ENCODE data around the gene P2RX7. TPM values are rescaled to one million over a fixed set of nuclear protein-coding genes. Genes with fewer than 3 reads are reported as not detected.

The P2RX7 gene
- total RNA-seq, 1 donor from 2014 or later = 0.07 TPM

GRCh38 chr12:121154793-121155375, 22.2 kb downstream of the P2RX7 start:
- Mint-ChIP-seq H3K4me1 (ENCODE audit: low read depth, unreplicated experiment) (no peaks in the 10 kb centered on the region), H3K27ac (ENCODE audit: unreplicated experiment) (no peak overlapping the region), H3K36me3 (ENCODE audit: low read depth, unreplicated experiment) (no peaks in the 10 kb centered on the region), H3K27me3 (ENCODE audit: low read depth, unreplicated experiment) (peaks cover 49% of the 10 kb centered on the region), H3K4me3 (ENCODE audit: unreplicated experiment) (no peak overlapping the region), H3K9me3 (ENCODE audit: unreplicated experiment) (peaks cover 15% of the 10 kb centered on the region)
- Histone ChIP-seq H3K4me1 (ENCODE audit: insufficient read depth, low read length) (no peaks in the 10 kb centered on the region), H3K36me3 (ENCODE audit: insufficient read depth, low read length) (no peaks in the 10 kb centered on the region), H3K9ac (ENCODE audit: low read length) (no peak overlapping the region), H3K4me3 (ENCODE audit: insufficient read depth, low read depth, low read length) (no peak overlapping the region), H3K4me2 (ENCODE audit: low read length) (no peak overlapping the region), H3K79me2 (ENCODE audit: insufficient read depth, low read length) (no peaks in the 10 kb centered on the region), H2AFZ (ENCODE audit: low read depth, low read length) (no peak overlapping the region), H3K27me3 (ENCODE audit: insufficient read depth, low read length) (peaks cover 50% of the 10 kb centered on the region), H3K9me3 (ENCODE audit: insufficient read depth, low read depth, low read length) (peaks cover 7% of the 10 kb centered on the region), H3K27ac (ENCODE audit: low read depth, low read length) (no peak overlapping the region), H4K20me1 (ENCODE audit: insufficient read depth, low read length) (no peaks in the 10 kb centered on the region)
- DNase-seq (ENCODE audit: low read depth) = no peak
- TF ChIP-seq CTCF (IDR thresholded peaks at IDR 0.05; ENCODE audit: insufficient read depth, low read depth, low read length) (no peak), EZH2 (IDR thresholded peaks at IDR 0.05; ENCODE audit: insufficient read depth, low read length) (no peak)
- FAIRE-seq = no peak

DNA sequence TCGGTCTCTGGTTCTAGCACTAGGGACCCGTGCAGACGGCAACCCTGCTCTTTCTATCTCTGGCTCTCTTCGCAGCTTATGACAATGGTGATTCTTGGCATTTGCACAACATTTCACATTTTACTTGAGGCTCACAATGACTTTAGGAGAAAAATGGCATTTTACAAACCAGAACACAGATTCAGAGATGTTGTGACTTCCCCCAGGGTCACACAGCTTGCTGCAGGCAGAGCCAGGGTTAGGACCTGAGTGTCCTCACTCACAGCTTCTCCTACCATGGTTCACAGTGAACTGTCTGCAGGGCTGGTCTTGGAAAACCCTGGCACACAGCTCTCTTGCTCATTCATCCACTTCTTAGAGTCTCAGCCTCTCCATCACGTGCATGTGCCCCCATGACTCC, 23.7 kb downstream of the P2RX7 start:
- no peak overlapping the region for H2AFZ ChIP-seq (ENCODE audit: low read depth, low read length)
- Mint-ChIP-seq H3K4me1 (ENCODE audit: low read depth, unreplicated experiment) (no peaks in the 10 kb centered on the region), H3K27me3 (ENCODE audit: low read depth, unreplicated experiment) (peaks cover 60% of the 10 kb centered on the region)

More for the DNA sequence above, 23.7 kb downstream of the P2RX7 start:
- Histone ChIP-seq H4K20me1 (ENCODE audit: insufficient read depth, low read length) (no peaks in the 10 kb centered on the region), H3K36me3 (ENCODE audit: insufficient read depth, low read length) (no peaks in the 10 kb centered on the region), H3K27ac (ENCODE audit: low read depth, low read length) (no peak overlapping the region), H3K79me2 (ENCODE audit: insufficient read depth, low read length) (no peaks in the 10 kb centered on the region), H3K27me3 (ENCODE audit: insufficient read depth, low read length) (peaks cover 53% of the 10 kb centered on the region), H3K9me3 (ENCODE audit: insufficient read depth, low read depth, low read length) (peaks cover 7% of the 10 kb centered on the region), H3K4me3 (ENCODE audit: insufficient read depth, low read depth, low read length) (no peak overlapping the region), H3K9ac (ENCODE audit: low read length) (no peak overlapping the region), H3K4me2 (ENCODE audit: low read length) (no peak overlapping the region), H3K4me1 (ENCODE audit: insufficient read depth, low read length) (no peaks in the 10 kb centered on the region)
- FAIRE-seq (no peak), DNase-seq (ENCODE audit: low read depth) (no peak)
- Mint-ChIP-seq H3K4me3 (ENCODE audit: unreplicated experiment) (no peak overlapping the region), H3K27ac (ENCODE audit: unreplicated experiment) (no peak overlapping the region), H3K36me3 (ENCODE audit: low read depth, unreplicated experiment) (no peaks in the 10 kb centered on the region), H3K9me3 (ENCODE audit: unreplicated experiment) (peaks cover 15% of the 10 kb centered on the region)
- TF ChIP-seq EZH2 (IDR thresholded peaks at IDR 0.05; ENCODE audit: insufficient read depth, low read length) = no peak
- no peak for TF ChIP-seq CTCF (IDR thresholded peaks at IDR 0.05; ENCODE audit: insufficient read depth, low read depth, low read length)
